Natural killer cell treated with Interleukin-12 subunit alpha and Interleukin-12 subunit beta and Interleukin-15 and Interleukin-18, amount 100 ng/mL, for 72 hours (primary cell): ENCODE measurements around the gene PSMD1. TPM values are rescaled to one million over a fixed set of nuclear protein-coding genes. Genes with fewer than 3 reads are reported as not detected.
A peak's percentile ranks its signal among the peaks of the same experiment; 100 is the strongest.
"Not testable (repeated sequence)": the region's sequence is repeated elsewhere in the genome, so short reads cannot be mapped to it uniquely, and the experiment has no call there.

Experiments
- ATAC-seq, 2 donors: fragments of 150-1000 bp; cut with Tn5 transposase in 1 of 2; sonication (Bioruptor Pico), chemical (Tn5 transposase) in 1 of 2; 2 replicates each; pipeline ENCODE4 v1.10.0; 2021
- DNase-seq: peaks from one replicate; pipeline ENCODE4 v3.0.0; 2022; ENCODE audit warnings: low spot score
- H3K27ac Mint-ChIP-seq, 2 donors: 1 replicate in 1 of 2; 2 replicates in 1 of 2; pipeline ENCODE4 v1.8.0; 2022; ENCODE audit warnings: mixed read lengths in 2 of 2, mild to moderate bottlenecking in 1 of 2, moderate library complexity in 1 of 2
- H3K27me3 Mint-ChIP-seq, 2 donors: 1 replicate in 1 of 2; 2 replicates in 1 of 2; pipeline ENCODE4 v1.8.0; 2022; ENCODE audit warnings: mixed read lengths in 2 of 2
- H3K36me3 Mint-ChIP-seq: one replicate; pipeline ENCODE4 v1.8.0; 2022; ENCODE audit warnings: mixed read lengths
- H3K4me1 Mint-ChIP-seq, 2 donors: 1 replicate in 1 of 2; 2 replicates in 1 of 2; pipeline ENCODE4 v1.8.0; 2022; ENCODE audit warnings: low read depth in 2 of 2, mixed read lengths in 2 of 2, mild to moderate bottlenecking in 1 of 2
- H3K4me3 Mint-ChIP-seq: one replicate; pipeline ENCODE4 v1.8.0; 2022; ENCODE audit warnings: mixed read lengths
- H3K9me3 Mint-ChIP-seq: 2 replicates; pipeline ENCODE4 v1.8.0; 2022; ENCODE audit warnings: mixed read lengths
- total RNA-seq, 2 donors: library from RNA; stranded (reverse); gene quantifications; one replicate each; pipeline ENCODE4 v1.2.3, GENCODE V29; 2022

The PSMD1 gene
- total RNA-seq, 2 donors from 2014 or later: 151 to 153 TPM

GRCh38 chr2:231124838-231125568 is 68.3 kb downstream of the PSMD1 start, which contains the start of gene HTR2B:
TSS of gene HTR2B (minus strand) at chr2:231125042. CDS start at chr2:231123764, 1,278 bp downstream.
- H3K36me3 Mint-ChIP-seq: no peaks in the 10 kb centered on the region
- no peak for ATAC-seq
- no peaks in the 10 kb centered on the region for H3K9me3 Mint-ChIP-seq
- H3K27me3 Mint-ChIP-seq: no peaks in the 10 kb centered on the region
- DNase-seq: no peak
- H3K27ac Mint-ChIP-seq: peak within 1 kb of the TSS in 1 of 2 donors; percentile 26
- peaks cover 15 to 26% of the 10 kb centered on the region in 2 donors for H3K4me1 Mint-ChIP-seq
- peak within 1 kb of the TSS; percentile 31 for H3K4me3 Mint-ChIP-seq

- H3K27ac Mint-ChIP-seq: no peak overlapping the region
- DNase-seq: no peak
- no peaks in the 10 kb centered on the region for H3K9me3 Mint-ChIP-seq
- no peak for ATAC-seq
- no peak overlapping the region for H3K4me3 Mint-ChIP-seq
- no peaks in the 10 kb centered on the region for H3K36me3 Mint-ChIP-seq
- peaks cover 15 to 26% of the 10 kb centered on the region in 2 donors for H3K4me1 Mint-ChIP-seq
- H3K27me3 Mint-ChIP-seq: no peaks in the 10 kb centered on the region
Observed at GRCh38 chr2:231126123-231126522, 69.5 kb downstream of the PSMD1 start.

- H3K4me3 Mint-ChIP-seq: no peak overlapping the region
- peaks cover 15 to 26% of the 10 kb centered on the region in 2 donors for H3K4me1 Mint-ChIP-seq
- DNase-seq (no peak), ATAC-seq (no peak)
- no peaks in the 10 kb centered on the region for H3K9me3 Mint-ChIP-seq
- H3K36me3 Mint-ChIP-seq: no peaks in the 10 kb centered on the region
- no peaks in the 10 kb centered on the region for H3K27me3 Mint-ChIP-seq
- H3K27ac Mint-ChIP-seq: no peak overlapping the region
Observed at GRCh38 chr2:231127480-231127879, 70.8 kb downstream of the PSMD1 start.

GRCh38 chr2:231127936-231128335 is 71.3 kb downstream of the PSMD1 start:
- Mint-ChIP-seq H3K27ac (no peak overlapping the region), H3K36me3 (no peaks in the 10 kb centered on the region)
- no peak for ATAC-seq

GRCh38 chr2:231128541-231128940 is 71.9 kb downstream of the PSMD1 start:
- H3K27me3 Mint-ChIP-seq: no peaks in the 10 kb centered on the region
- no peak overlapping the region for H3K4me3 Mint-ChIP-seq
- no peak for DNase-seq
- peaks cover 10 to 21% of the 10 kb centered on the region in 2 donors for H3K4me1 Mint-ChIP-seq
- ATAC-seq: no peak
- no peaks in the 10 kb centered on the region for H3K9me3 Mint-ChIP-seq
- H3K27ac Mint-ChIP-seq: no peak overlapping the region
- H3K36me3 Mint-ChIP-seq: no peaks in the 10 kb centered on the region

More at GRCh38 chr2:231127936-231128335, 71.3 kb downstream of the PSMD1 start:
- Mint-ChIP-seq H3K4me3 (no peak overlapping the region), H3K4me1 (peaks cover 15 to 26% of the 10 kb centered on the region in 2 donors), H3K9me3 (no peaks in the 10 kb centered on the region), H3K27me3 (no peaks in the 10 kb centered on the region)
- DNase-seq: no peak

- DNase-seq (no peak), ATAC-seq (no peak)
- Mint-ChIP-seq H3K9me3 (no peaks in the 10 kb centered on the region), H3K27ac (no peak overlapping the region), H3K36me3 (no peaks in the 10 kb centered on the region), H3K4me3 (no peak overlapping the region), H3K4me1 (peaks cover 7 to 15% of the 10 kb centered on the region in 2 donors), H3K27me3 (no peaks in the 10 kb centered on the region)
Observed at GRCh38 chr2:231129216-231129615, 72.5 kb downstream of the PSMD1 start.

GRCh38 chr2:231130336-231131056 is 73.8 kb downstream of the PSMD1 start:
- no peaks in the 10 kb centered on the region for H3K36me3 Mint-ChIP-seq
- H3K9me3 Mint-ChIP-seq: no peaks in the 10 kb centered on the region
- peaks cover 3 to 5% of the 10 kb centered on the region in 2 donors for H3K4me1 Mint-ChIP-seq
- ATAC-seq: no peak
- H3K4me3 Mint-ChIP-seq: no peak overlapping the region
- H3K27ac Mint-ChIP-seq: no peak overlapping the region
- no peaks in the 10 kb centered on the region for H3K27me3 Mint-ChIP-seq
- no peak for DNase-seq

- no peaks in the 10 kb centered on the region for H3K9me3 Mint-ChIP-seq
- DNase-seq: no peak
- no peak overlapping the region for H3K4me3 Mint-ChIP-seq
- H3K27me3 Mint-ChIP-seq: no peaks in the 10 kb centered on the region
- H3K4me1 Mint-ChIP-seq: peaks cover 0 to under 1% of the 10 kb centered on the region in 2 donors
- no peaks in the 10 kb centered on the region for H3K36me3 Mint-ChIP-seq
- H3K27ac Mint-ChIP-seq: no peak overlapping the region
- no peak for ATAC-seq
Observed at GRCh38 chr2:231132129-231132528, 75.5 kb downstream of the PSMD1 start.

GRCh38 chr2:231133365-231134099 is 76.9 kb downstream of the PSMD1 start:
- H3K27ac Mint-ChIP-seq: no peak overlapping the region
- H3K4me3 Mint-ChIP-seq: no peak overlapping the region
- H3K27me3 Mint-ChIP-seq: no peaks in the 10 kb centered on the region
- no peaks in the 10 kb centered on the region for H3K4me1 Mint-ChIP-seq
- no peaks in the 10 kb centered on the region for H3K36me3 Mint-ChIP-seq
- DNase-seq (no peak), ATAC-seq (no peak)
- no peaks in the 10 kb centered on the region for H3K9me3 Mint-ChIP-seq

GRCh38 chr2:231134910-231135655 is 78.4 kb downstream of the PSMD1 start:
- H3K4me1 Mint-ChIP-seq: no peaks in the 10 kb centered on the region
- no peaks in the 10 kb centered on the region for H3K9me3 Mint-ChIP-seq
- no peaks in the 10 kb centered on the region for H3K27me3 Mint-ChIP-seq

GRCh38 chr2:231138699-231139098 is 82.0 kb downstream of the PSMD1 start:
- ATAC-seq (no peak), DNase-seq (no peak)
- H3K27me3 Mint-ChIP-seq: no peaks in the 10 kb centered on the region
- H3K4me3 Mint-ChIP-seq: no peak overlapping the region
- peaks cover 5% of the 10 kb centered on the region for H3K36me3 Mint-ChIP-seq
- H3K27ac Mint-ChIP-seq: no peak overlapping the region
- H3K4me1 Mint-ChIP-seq: no peaks in the 10 kb centered on the region
- no peaks in the 10 kb centered on the region for H3K9me3 Mint-ChIP-seq

More at GRCh38 chr2:231134910-231135655, 78.4 kb downstream of the PSMD1 start:
- no peak for DNase-seq
- H3K4me3 Mint-ChIP-seq: no peak overlapping the region
- H3K27ac Mint-ChIP-seq: no peak overlapping the region
- peaks cover 5% of the 10 kb centered on the region for H3K36me3 Mint-ChIP-seq
- ATAC-seq: no peak

GRCh38 chr2:231139796-231140195 is 83.1 kb downstream of the PSMD1 start:
- ATAC-seq (no peak), DNase-seq (no peak)
- no peak overlapping the region for H3K27ac Mint-ChIP-seq
- H3K4me3 Mint-ChIP-seq: no peak overlapping the region
- H3K36me3 Mint-ChIP-seq: peaks cover 5% of the 10 kb centered on the region
- no peaks in the 10 kb centered on the region for H3K27me3 Mint-ChIP-seq
- no peaks in the 10 kb centered on the region for H3K4me1 Mint-ChIP-seq
- H3K9me3 Mint-ChIP-seq: no peaks in the 10 kb centered on the region

- not testable (repeated sequence) for H3K27me3 Mint-ChIP-seq, H3K4me3 Mint-ChIP-seq, H3K36me3 Mint-ChIP-seq, ATAC-seq, H3K9me3 Mint-ChIP-seq, H3K27ac Mint-ChIP-seq, DNase-seq, H3K4me1 Mint-ChIP-seq
Observed at GRCh38 chr2:231140808-231141207, 84.1 kb downstream of the PSMD1 start.
